Endothelial cell of umbilical vein (primary cell): ENCODE data around the gene KCNG3. TPM values are rescaled to one million over a fixed set of nuclear protein-coding genes. Genes with fewer than 3 reads are reported as not detected.
A peak's percentile ranks its signal among the peaks of the same experiment; 100 is the strongest.

Experiments
- BruUV-seq: library from RNA; stranded (reverse); fragments of 400-500 nt; replicated peaks from 2 replicates; lab custom pipeline; 2021; lab: Mats Ljungman, UMichigan
- CTCF ChIA-PET: fragments of 300-600, 350-600 bp; sonication (Branson Sonifier 250); formaldehyde crosslinking; loops from one replicate; lab custom pipeline; 2021; ENCODE audit warnings: antibody characterized with exemption, inconsistent platforms; lab: Charles Lee
- POLR2A ChIA-PET: fragments of 300-600, 350-600 bp; sonication (Branson Sonifier 250); formaldehyde crosslinking; loops from one replicate; lab custom pipeline; 2021; ENCODE audit warnings: antibody characterized with exemption, inconsistent platforms; lab: Charles Lee
- DNase-seq: peaks from one replicate; pipeline ENCODE4 v3.0.0-alpha.2; 2011; ENCODE audit warnings: low read depth, low spot score
- FAIRE-seq: peaks from 2 replicates; lab custom pipeline; 2011; peaks lifted over from hg19 to GRCh38; lab: Jason Lieb, UNC
- H2AFZ ChIP-seq: 2 replicates; pipeline ENCODE4 v1.6.0; 2012; ENCODE audit warnings: low read depth, low read length, control low read depth, inconsistent platforms
- H3K27ac ChIP-seq: 2 replicates; pipeline ENCODE4 v1.5.1; 2011; ENCODE audit warnings: low read depth, mild to moderate bottlenecking, control low read depth, low read length, moderate library complexity; ENCODE audit not compliant: insufficient read depth
- H3K27me3 ChIP-seq, 2 experiments: 2 replicates each; pipeline versions ENCODE4 v1.6.0 to v1.6.1; 2011; ENCODE audit warnings: low read length in 2 of 2, mixed read lengths in 1 of 2; ENCODE audit not compliant: control insufficient read depth in 2 of 2, insufficient read depth in 2 of 2
- H3K36me3 ChIP-seq, 2 experiments: 2 replicates in 1 of 2; 3 replicates in 1 of 2; pipeline ENCODE4 v1.5.1; 2011; ENCODE audit warnings: low read length in 2 of 2, mild to moderate bottlenecking in 1 of 2, moderate library complexity in 1 of 2; ENCODE audit not compliant: control insufficient read depth in 2 of 2, insufficient read depth in 2 of 2; ENCODE audit errors: extremely low read depth in 1 of 2
- H3K4me1 ChIP-seq: 3 replicates; pipeline ENCODE4 v1.5.1; 2011; ENCODE audit warnings: mild to moderate bottlenecking, low read length; ENCODE audit not compliant: control insufficient read depth, insufficient read depth; ENCODE audit errors: extremely low read depth
- H3K4me2 ChIP-seq: 2 replicates; pipeline ENCODE4 v1.6.1; 2011; ENCODE audit warnings: low read length, control low read depth, mixed read lengths; ENCODE audit not compliant: insufficient read depth
- H3K4me3 ChIP-seq, 3 experiments: fragments of 200-600 bp in 1 of 3; sonication (generic), shearing (Covaris generic) in 1 of 3; replicated peaks in 1 of 3; 2 replicates each; pipeline ENCODE4 v1.5.1; 2011 to 2016; ENCODE audit warnings: control low read depth in 3 of 3, low read length in 3 of 3, mild to moderate bottlenecking in 2 of 3, inconsistent platforms in 1 of 3, low read depth in 1 of 3, moderate library complexity in 1 of 3; ENCODE audit not compliant: insufficient read depth in 1 of 3
- H3K79me2 ChIP-seq: 2 replicates; pipeline ENCODE4 v1.6.0; 2012; ENCODE audit warnings: low read length, inconsistent platforms; ENCODE audit not compliant: control insufficient read depth, insufficient read depth
- H3K9ac ChIP-seq: replicated peaks from 2 replicates; pipeline ENCODE3; 2011; ENCODE audit warnings: low read length, control low read depth; ENCODE audit not compliant: insufficient read depth; ENCODE audit errors: extremely low read depth
- H3K9me1 ChIP-seq: replicated peaks from 3 replicates; pipeline ENCODE4 v1.6.0; 2011; ENCODE audit warnings: mild to moderate bottlenecking, low read length; ENCODE audit not compliant: control insufficient read depth, insufficient read depth; ENCODE audit errors: extremely low read depth
- H3K9me3 ChIP-seq: replicated peaks from 2 replicates; pipeline ENCODE4 v1.5.1; 2012; ENCODE audit warnings: low read length, inconsistent platforms; ENCODE audit not compliant: control insufficient read depth, insufficient read depth
- H4K20me1 ChIP-seq: replicated peaks from 2 replicates; pipeline ENCODE3; 2011; ENCODE audit warnings: mild to moderate bottlenecking, low read length; ENCODE audit not compliant: control insufficient read depth, insufficient read depth; ENCODE audit errors: extremely low read depth
- EZH2 ChIP-seq: IDR thresholded peaks from 2 replicates; pipeline ENCODE4 v1.6.1; 2012; ENCODE audit warnings: borderline replicate concordance, low read depth, mild to moderate bottlenecking, moderate library complexity, low read length, inconsistent platforms; ENCODE audit not compliant: severe bottlenecking
- FOS ChIP-seq: IDR thresholded peaks from 2 replicates; pipeline ENCODE4 v1.6.1; 2011; ENCODE audit warnings: mild to moderate bottlenecking, low read length, moderate library complexity, borderline replicate concordance; ENCODE audit not compliant: insufficient read depth
- GATA2 ChIP-seq: IDR thresholded peaks from 2 replicates; pipeline ENCODE4 v1.7.0; 2011; ENCODE audit warnings: low read depth, mild to moderate bottlenecking, moderate library complexity, mixed read lengths, low read length; ENCODE audit not compliant: insufficient read length, insufficient read depth
- JUN ChIP-seq: IDR thresholded peaks from 2 replicates; pipeline ENCODE4 v1.6.1; 2011; ENCODE audit warnings: borderline replicate concordance, low read depth; ENCODE audit not compliant: insufficient read length, insufficient read depth
- MAX ChIP-seq: IDR thresholded peaks from 2 replicates; pipeline ENCODE4 v1.6.1; 2011; ENCODE audit not compliant: insufficient read depth, insufficient read length
- MYC ChIP-seq: IDR thresholded peaks from one replicate; pipeline ENCODE4 v1.6.1; 2011; ENCODE audit warnings: mild to moderate bottlenecking, low read depth, low read length
- POLR2A ChIP-seq: IDR thresholded peaks from 2 replicates; pipeline ENCODE4 v1.6.1; 2012; ENCODE audit warnings: low read depth, mild to moderate bottlenecking, control low read depth, low read length
- POLR2AphosphoS5 ChIP-seq: IDR thresholded peaks from 2 replicates; pipeline ENCODE4 v1.6.1; 2012; ENCODE audit warnings: low read depth, mild to moderate bottlenecking, control low read depth, low read length, moderate library complexity; ENCODE audit not compliant: insufficient read depth
- dilution Hi-C: fragments of 300-500 bp; cut with MboI; formaldehyde crosslinking; loops from one replicate; pipeline ENCODE4 v1.15.0; 2019; ENCODE audit warnings: low sequenced_read_pairs; ENCODE audit not compliant: extremely low pct_ligation_motif_present
- intact Hi-C: fragments of 100-400 bp; cut with micrococcal nuclease; formaldehyde crosslinking; loops from one replicate; pipeline ENCODE4 v1.10.0; 2022
- polyA plus RNA-seq, 4 experiments: library from polyadenylated mRNA; depleted of rRNA in 3 of 4; stranded (reverse) in 3 of 4; unstranded in 1 of 4; fragments of >200 nt; gene quantifications; 2 replicates each; pipeline versions ENCODE4 v1.2.1 to v1.2.3, GENCODE V29; 2011 to 2012; ENCODE audit warnings: missing spikeins in 1 of 4
- total RNA-seq: library from RNA; stranded (reverse); gene quantifications from 2 replicates; pipeline ENCODE4 v1.2.3, GENCODE V29; 2021
- TF ChIP-seq, protein P1 (sequence below), 2 donors: IDR thresholded peaks; 1 replicate in 1 of 2; 2 replicates in 1 of 2; pipeline ENCODE4 v1.5.1; 2011; ENCODE audit warnings: low read length in 2 of 2, mild to moderate bottlenecking in 2 of 2, moderate library complexity in 2 of 2, control low read depth in 1 of 2, inconsistent platforms in 1 of 2, low read depth in 1 of 2; ENCODE audit not compliant: insufficient read depth in 1 of 2; ENCODE audit errors: extremely low read depth in 1 of 2

KCNG3 gene
- total and polyA plus RNA-seq, 2 donors (not counting 3 experiments of a cell fraction or from before 2014, with no cell fraction given) = 0.15 TPM; not detected in 1

DNA sequence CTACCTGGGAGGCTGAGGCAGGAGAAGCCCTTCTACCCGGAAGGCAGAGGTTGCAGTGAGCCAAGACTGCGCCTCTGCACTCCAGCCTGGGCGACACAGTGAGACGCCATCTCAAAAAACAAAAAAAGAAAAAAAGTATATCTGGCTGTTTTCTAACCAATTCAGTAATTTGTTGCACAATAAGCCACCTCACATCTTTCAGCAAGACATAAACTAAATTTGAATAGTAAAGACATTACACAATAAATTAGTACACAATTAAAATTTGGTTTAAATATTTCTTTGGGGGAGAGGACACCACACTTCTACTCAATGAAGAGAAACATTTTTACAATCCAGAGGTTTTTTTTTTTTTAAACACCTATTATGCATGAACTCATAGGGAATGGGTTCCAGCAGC is 38.6 kb upstream of the KCNG3 start:
- ChIA-PET CTCF (no interaction called here), POLR2A (no interaction called here)
- H3K79me2 ChIP-seq = no peaks in the 10 kb centered on the region
- H3K27ac ChIP-seq = no peak overlapping the region
- no peak for DNase-seq
- no peaks in the 10 kb centered on the region for H3K9me1 ChIP-seq
- H3K4me2 ChIP-seq = no peak overlapping the region
- H3K4me3 ChIP-seq = no peak overlapping the region
- no peak overlapping the region for H2AFZ ChIP-seq
- H3K9me3 ChIP-seq = no peaks in the 10 kb centered on the region
- H3K4me1 ChIP-seq = no peaks in the 10 kb centered on the region
- intact Hi-C loops (no loop called here), dilution Hi-C loops (no loop called here)
- TF ChIP-seq JUN (no peak), MAX (no peak), EZH2 (no peak), MYC (no peak), POLR2A (no peak)
- TF ChIP-seq, protein P1, sequence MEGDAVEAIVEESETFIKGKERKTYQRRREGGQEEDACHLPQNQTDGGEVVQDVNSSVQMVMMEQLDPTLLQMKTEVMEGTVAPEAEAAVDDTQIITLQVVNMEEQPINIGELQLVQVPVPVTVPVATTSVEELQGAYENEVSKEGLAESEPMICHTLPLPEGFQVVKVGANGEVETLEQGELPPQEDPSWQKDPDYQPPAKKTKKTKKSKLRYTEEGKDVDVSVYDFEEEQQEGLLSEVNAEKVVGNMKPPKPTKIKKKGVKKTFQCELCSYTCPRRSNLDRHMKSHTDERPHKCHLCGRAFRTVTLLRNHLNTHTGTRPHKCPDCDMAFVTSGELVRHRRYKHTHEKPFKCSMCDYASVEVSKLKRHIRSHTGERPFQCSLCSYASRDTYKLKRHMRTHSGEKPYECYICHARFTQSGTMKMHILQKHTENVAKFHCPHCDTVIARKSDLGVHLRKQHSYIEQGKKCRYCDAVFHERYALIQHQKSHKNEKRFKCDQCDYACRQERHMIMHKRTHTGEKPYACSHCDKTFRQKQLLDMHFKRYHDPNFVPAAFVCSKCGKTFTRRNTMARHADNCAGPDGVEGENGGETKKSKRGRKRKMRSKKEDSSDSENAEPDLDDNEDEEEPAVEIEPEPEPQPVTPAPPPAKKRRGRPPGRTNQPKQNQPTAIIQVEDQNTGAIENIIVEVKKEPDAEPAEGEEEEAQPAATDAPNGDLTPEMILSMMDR (IDR thresholded peaks at IDR 0.05; ENCODE audit: extremely low read depth in 1 of 2, insufficient read depth in 1 of 2, low read depth in 1 of 2, low read length in 2 of 2) = no peak
- no peaks in the 10 kb centered on the region for H3K27me3 ChIP-seq
- peak; percentile 21 for FAIRE-seq
- no peaks in the 10 kb centered on the region for H3K36me3 ChIP-seq
- BruUV-seq = no TSS peak
- no peaks in the 10 kb centered on the region for H4K20me1 ChIP-seq
- H3K9ac ChIP-seq = no peak overlapping the region

DNA sequence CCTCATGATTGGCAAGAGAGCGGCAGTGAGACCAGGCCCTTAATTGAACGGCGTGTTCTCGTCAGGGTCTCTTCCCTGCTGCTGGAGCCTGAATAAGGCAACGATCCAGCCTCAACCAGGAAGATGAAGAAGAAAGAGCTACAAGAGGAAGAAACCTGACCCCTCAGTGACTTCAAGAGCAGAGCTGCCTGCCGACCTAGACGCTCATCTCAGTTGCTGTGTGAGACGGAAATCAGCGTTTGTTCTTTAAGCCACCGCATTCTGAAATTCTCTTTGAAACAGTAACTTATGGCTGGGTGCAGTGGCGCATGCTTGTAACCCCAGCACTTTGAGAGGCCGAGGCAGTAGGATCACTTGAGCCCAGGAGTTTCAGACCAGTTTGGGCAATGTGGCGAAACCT is 29.6 kb upstream of the KCNG3 start:
- Histone ChIP-seq H2AFZ (no peak overlapping the region), H3K36me3 (no peaks in the 10 kb centered on the region), H3K27me3 (no peaks in the 10 kb centered on the region)

More for the DNA sequence above, 29.6 kb upstream of the KCNG3 start:
- ChIA-PET POLR2A (interaction anchor here (0.6 kb wide), 1 partner anchor 211 kb away, joined by 5 read pairs; no protein-coding TSS in a partner anchor), CTCF (interaction anchor here (0.5 to 1.2 kb wide), 4 partner anchors 17 to 411 kb away, joined by 3 read pairs; no protein-coding TSS in a partner anchor)
- Histone ChIP-seq H3K4me2 (no peak overlapping the region), H3K79me2 (no peaks in the 10 kb centered on the region), H3K4me3 (no peak overlapping the region), H3K9ac (no peak overlapping the region), H3K4me1 (no peaks in the 10 kb centered on the region), H4K20me1 (no peaks in the 10 kb centered on the region), H3K9me3 (no peaks in the 10 kb centered on the region), H3K27ac (no peak overlapping the region), H3K9me1 (no peaks in the 10 kb centered on the region)
- DNase-seq (no peak), FAIRE-seq (no peak)
- dilution Hi-C loops (no loop called here), intact Hi-C loops (no loop called here)
- no TSS peak for BruUV-seq
- TF ChIP-seq MAX (no peak), POLR2AphosphoS5 (no peak), MYC (no peak), GATA2 (no peak), POLR2A (no peak), JUN (no peak), EZH2 (no peak), FOS (no peak)
- TF ChIP-seq, protein P1 (IDR thresholded peaks at IDR 0.05; ENCODE audit: extremely low read depth in 1 of 2, insufficient read depth in 1 of 2, low read depth in 1 of 2, low read length in 2 of 2) = no peak
